ENCODE data around the gene NECTIN4. TPM values are rescaled to one million over a fixed set of nuclear protein-coding genes. Genes with fewer than 3 reads are reported as not detected.

NECTIN4 gene
- total RNA-seq, 2 experiments from 2014 or later = not detected

DNA sequence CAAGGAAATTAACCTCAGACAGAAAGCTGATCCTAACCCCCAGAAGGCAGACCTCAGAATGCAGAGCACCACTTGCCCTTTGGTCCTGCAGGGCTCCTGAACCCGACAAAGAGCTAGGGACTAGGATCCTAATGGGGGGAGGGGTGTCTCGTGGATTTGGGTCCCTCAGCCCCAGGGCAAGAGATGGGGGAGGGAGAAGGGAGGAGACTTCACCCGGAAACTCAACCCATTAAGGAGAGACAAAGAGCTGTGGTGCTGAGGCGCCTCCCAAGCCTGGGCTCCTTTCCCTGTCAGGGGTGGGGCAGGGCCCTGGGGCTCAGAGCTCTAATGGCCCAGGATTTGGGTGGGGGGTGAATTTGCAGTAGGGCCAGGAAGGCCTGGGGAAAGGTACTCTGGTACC lies 2.9 kb downstream of the NECTIN4 start:
- Histone ChIP-seq H3K36me3 (ENCODE audit: insufficient read depth, low read length) (no peaks in the 10 kb centered on the region), H3K79me2 (ENCODE audit: insufficient read depth, low read depth, low read length) (no peaks in the 10 kb centered on the region), H3K4me2 (ENCODE audit: low read length) (no peak overlapping the region), H3K9me3 (ENCODE audit: low read length) (no peaks in the 10 kb centered on the region), H3K27ac (ENCODE audit: low read depth, low read length, poor library complexity, severe bottlenecking) (no peak overlapping the region), H3K4me1 (ENCODE audit: insufficient read depth, low read length, poor library complexity, severe bottlenecking) (no peaks in the 10 kb centered on the region), H4K20me1 (ENCODE audit: insufficient read depth, low read length) (no peaks in the 10 kb centered on the region), H3K4me3 (ENCODE audit: low read depth, low read length, poor library complexity, severe bottlenecking) (no peak overlapping the region), H2AFZ (ENCODE audit: low read length) (no peak overlapping the region), H3K9me2 (ENCODE audit: insufficient read depth, low read length) (no peaks in the 10 kb centered on the region)
- ChIA-PET POLR2A (interaction anchor here (0.9 to 2.0 kb wide), 2 partner anchors 16 to 134 kb away, joined by 3 to 9 read pairs; partner anchors contain the start of gene ARHGAP30), CTCF (ENCODE audit: unreplicated experiment) (no interaction called here)
- DNase-seq (ENCODE audit: low spot score) = no peak
- intact Hi-C loops (cut with micrococcal nuclease; ENCODE audit: unreplicated experiment) = no loop called here
- no TSS peak for BruUV-seq (replicated peaks)
- TF ChIP-seq, protein P1, sequence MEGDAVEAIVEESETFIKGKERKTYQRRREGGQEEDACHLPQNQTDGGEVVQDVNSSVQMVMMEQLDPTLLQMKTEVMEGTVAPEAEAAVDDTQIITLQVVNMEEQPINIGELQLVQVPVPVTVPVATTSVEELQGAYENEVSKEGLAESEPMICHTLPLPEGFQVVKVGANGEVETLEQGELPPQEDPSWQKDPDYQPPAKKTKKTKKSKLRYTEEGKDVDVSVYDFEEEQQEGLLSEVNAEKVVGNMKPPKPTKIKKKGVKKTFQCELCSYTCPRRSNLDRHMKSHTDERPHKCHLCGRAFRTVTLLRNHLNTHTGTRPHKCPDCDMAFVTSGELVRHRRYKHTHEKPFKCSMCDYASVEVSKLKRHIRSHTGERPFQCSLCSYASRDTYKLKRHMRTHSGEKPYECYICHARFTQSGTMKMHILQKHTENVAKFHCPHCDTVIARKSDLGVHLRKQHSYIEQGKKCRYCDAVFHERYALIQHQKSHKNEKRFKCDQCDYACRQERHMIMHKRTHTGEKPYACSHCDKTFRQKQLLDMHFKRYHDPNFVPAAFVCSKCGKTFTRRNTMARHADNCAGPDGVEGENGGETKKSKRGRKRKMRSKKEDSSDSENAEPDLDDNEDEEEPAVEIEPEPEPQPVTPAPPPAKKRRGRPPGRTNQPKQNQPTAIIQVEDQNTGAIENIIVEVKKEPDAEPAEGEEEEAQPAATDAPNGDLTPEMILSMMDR (conservative IDR thresholded peaks at IDR 0.05; ENCODE audit: low read length) = no peak
- no peak for TF ChIP-seq EZH2phosphoT487 (IDR thresholded peaks at IDR 0.05; ENCODE audit: borderline replicate concordance, low read depth, low read length)

GRCh38 chr1:161085165-161085564 lies 4.2 kb downstream of the NECTIN4 start:
- Histone ChIP-seq H3K36me3 (ENCODE audit: insufficient read depth, low read length) (no peaks in the 10 kb centered on the region), H4K20me1 (ENCODE audit: insufficient read depth, low read length) (no peaks in the 10 kb centered on the region), H3K9me3 (ENCODE audit: low read length) (no peaks in the 10 kb centered on the region), H3K79me2 (ENCODE audit: insufficient read depth, low read depth, low read length) (no peaks in the 10 kb centered on the region), H3K9me2 (ENCODE audit: insufficient read depth, low read length) (no peaks in the 10 kb centered on the region), H3K27ac (ENCODE audit: low read depth, low read length, poor library complexity, severe bottlenecking) (no peak overlapping the region), H3K4me3 (ENCODE audit: low read depth, low read length, poor library complexity, severe bottlenecking) (no peak overlapping the region), H2AFZ (ENCODE audit: low read length) (no peak overlapping the region), H3K4me1 (ENCODE audit: insufficient read depth, low read length, poor library complexity, severe bottlenecking) (no peaks in the 10 kb centered on the region), H3K4me2 (ENCODE audit: low read length) (no peak overlapping the region)
- CTCF ChIA-PET (ENCODE audit: unreplicated experiment) = no interaction called here
- POLR2A ChIA-PET = interaction anchor here (1.2 kb wide), 1 partner anchor 14 kb away, joined by 3 read pairs; no protein-coding TSS in a partner anchor
- no peak for TF ChIP-seq EZH2phosphoT487 (IDR thresholded peaks at IDR 0.05; ENCODE audit: borderline replicate concordance, low read depth, low read length)
- TF ChIP-seq, protein P1 (conservative IDR thresholded peaks at IDR 0.05; ENCODE audit: low read length) = no peak
- intact Hi-C loops (cut with micrococcal nuclease; ENCODE audit: unreplicated experiment) = no loop called here
- DNase-seq (ENCODE audit: low spot score) = no peak
- BruUV-seq (replicated peaks) = no TSS peak

DNA sequence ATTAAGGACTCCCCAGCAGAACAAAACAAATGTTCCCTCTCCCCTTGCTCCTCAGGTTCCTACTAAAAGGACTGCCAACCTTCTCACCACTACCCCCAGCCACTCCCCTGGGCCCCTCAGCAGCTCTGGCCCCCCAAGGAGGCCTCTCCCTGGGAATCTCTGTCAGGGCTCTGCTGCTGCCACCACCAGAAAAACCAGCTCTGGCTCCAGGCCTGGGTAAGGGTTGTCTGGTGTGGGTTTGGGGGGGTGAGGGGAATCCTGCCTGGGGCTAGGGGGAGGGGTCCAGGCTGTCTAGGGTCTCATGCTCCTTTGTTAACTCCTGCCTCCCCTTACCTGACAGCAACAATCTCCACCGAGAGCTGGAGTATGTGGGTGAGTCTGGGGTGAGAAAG lies 4.8 kb downstream of the NECTIN4 start:
- Histone ChIP-seq H3K79me2 (ENCODE audit: insufficient read depth, low read depth, low read length) (no peaks in the 10 kb centered on the region), H3K4me1 (ENCODE audit: insufficient read depth, low read length, poor library complexity, severe bottlenecking) (no peaks in the 10 kb centered on the region), H3K9me3 (ENCODE audit: low read length) (no peaks in the 10 kb centered on the region), H2AFZ (ENCODE audit: low read length) (no peak overlapping the region), H4K20me1 (ENCODE audit: insufficient read depth, low read length) (no peaks in the 10 kb centered on the region), H3K36me3 (ENCODE audit: insufficient read depth, low read length) (no peaks in the 10 kb centered on the region), H3K9me2 (ENCODE audit: insufficient read depth, low read length) (no peaks in the 10 kb centered on the region), H3K4me3 (ENCODE audit: low read depth, low read length, poor library complexity, severe bottlenecking) (no peak overlapping the region), H3K4me2 (ENCODE audit: low read length) (no peak overlapping the region), H3K27ac (ENCODE audit: low read depth, low read length, poor library complexity, severe bottlenecking) (no peak overlapping the region)
- no TSS peak for BruUV-seq (replicated peaks)
- no peak for DNase-seq (ENCODE audit: low spot score)
- intact Hi-C loops (cut with micrococcal nuclease; ENCODE audit: unreplicated experiment) = no loop called here
- ChIA-PET CTCF (ENCODE audit: unreplicated experiment) (no interaction called here), POLR2A (interaction anchor here (1.2 kb wide), 1 partner anchor 13 kb away, joined by 3 read pairs; no protein-coding TSS in a partner anchor)
- TF ChIP-seq, protein P1 (conservative IDR thresholded peaks at IDR 0.05; ENCODE audit: low read length) = no peak
- no peak for TF ChIP-seq EZH2phosphoT487 (IDR thresholded peaks at IDR 0.05; ENCODE audit: borderline replicate concordance, low read depth, low read length)
